Panc1 (cell line): Measurements from ENCODE around the gene NIT2.
"Not testable (repeated sequence)": the region's sequence is repeated elsewhere in the genome, so short reads cannot be mapped to it uniquely, and the experiment has no call there.

Experiments
- POLR2AphosphoS5 ChIP-seq: IDR thresholded peaks from 2 replicates; pipeline ENCODE4 v1.6.1; 2012; ENCODE audit warnings: mild to moderate bottlenecking, low read depth, low read length, moderate library complexity
- TF ChIP-seq, protein P1 (sequence below), 2 experiments: IDR thresholded peaks; 2 replicates each; pipeline ENCODE4 v1.6.1; 2011 to 2012; ENCODE audit warnings: low read depth in 2 of 2, control low read depth in 1 of 2, low read length in 1 of 2, mild to moderate bottlenecking in 1 of 2, moderate library complexity in 1 of 2; ENCODE audit not compliant: insufficient read depth in 1 of 2
- TF ChIP-seq, protein P2 (sequence below): fragments of 450-650 bp; IDR thresholded peaks from 2 replicates; pipeline ENCODE4 v1.5.1; 2017; ENCODE audit warnings: mild to moderate bottlenecking

DNA sequence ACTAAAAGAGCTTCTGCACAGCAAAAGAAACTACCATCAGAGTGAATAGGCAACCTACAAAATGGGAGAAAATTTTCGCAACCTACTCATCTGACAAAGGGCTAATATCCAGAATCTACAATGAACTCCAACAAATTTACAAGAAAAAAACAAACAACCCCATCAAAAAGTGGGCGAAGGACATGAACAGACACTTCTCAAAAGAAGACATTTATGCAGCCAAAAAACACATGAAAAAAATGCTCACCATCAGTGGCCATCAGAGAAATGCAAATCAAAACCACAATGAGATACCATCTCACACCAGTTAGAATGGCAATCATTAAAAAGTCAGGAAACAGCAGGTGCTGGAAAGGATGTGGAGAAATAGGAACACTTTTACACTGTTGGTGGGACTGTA is 17.2 kb downstream of the NIT2 start:
- TF ChIP-seq, protein P1, sequence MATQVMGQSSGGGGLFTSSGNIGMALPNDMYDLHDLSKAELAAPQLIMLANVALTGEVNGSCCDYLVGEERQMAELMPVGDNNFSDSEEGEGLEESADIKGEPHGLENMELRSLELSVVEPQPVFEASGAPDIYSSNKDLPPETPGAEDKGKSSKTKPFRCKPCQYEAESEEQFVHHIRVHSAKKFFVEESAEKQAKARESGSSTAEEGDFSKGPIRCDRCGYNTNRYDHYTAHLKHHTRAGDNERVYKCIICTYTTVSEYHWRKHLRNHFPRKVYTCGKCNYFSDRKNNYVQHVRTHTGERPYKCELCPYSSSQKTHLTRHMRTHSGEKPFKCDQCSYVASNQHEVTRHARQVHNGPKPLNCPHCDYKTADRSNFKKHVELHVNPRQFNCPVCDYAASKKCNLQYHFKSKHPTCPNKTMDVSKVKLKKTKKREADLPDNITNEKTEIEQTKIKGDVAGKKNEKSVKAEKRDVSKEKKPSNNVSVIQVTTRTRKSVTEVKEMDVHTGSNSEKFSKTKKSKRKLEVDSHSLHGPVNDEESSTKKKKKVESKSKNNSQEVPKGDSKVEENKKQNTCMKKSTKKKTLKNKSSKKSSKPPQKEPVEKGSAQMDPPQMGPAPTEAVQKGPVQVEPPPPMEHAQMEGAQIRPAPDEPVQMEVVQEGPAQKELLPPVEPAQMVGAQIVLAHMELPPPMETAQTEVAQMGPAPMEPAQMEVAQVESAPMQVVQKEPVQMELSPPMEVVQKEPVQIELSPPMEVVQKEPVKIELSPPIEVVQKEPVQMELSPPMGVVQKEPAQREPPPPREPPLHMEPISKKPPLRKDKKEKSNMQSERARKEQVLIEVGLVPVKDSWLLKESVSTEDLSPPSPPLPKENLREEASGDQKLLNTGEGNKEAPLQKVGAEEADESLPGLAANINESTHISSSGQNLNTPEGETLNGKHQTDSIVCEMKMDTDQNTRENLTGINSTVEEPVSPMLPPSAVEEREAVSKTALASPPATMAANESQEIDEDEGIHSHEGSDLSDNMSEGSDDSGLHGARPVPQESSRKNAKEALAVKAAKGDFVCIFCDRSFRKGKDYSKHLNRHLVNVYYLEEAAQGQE (IDR thresholded peaks at IDR 0.05; ENCODE audit: insufficient read depth in 1 of 2, low read depth in 2 of 2, low read length in 1 of 2) = not testable (repeated sequence)
- TF ChIP-seq, protein P2, sequence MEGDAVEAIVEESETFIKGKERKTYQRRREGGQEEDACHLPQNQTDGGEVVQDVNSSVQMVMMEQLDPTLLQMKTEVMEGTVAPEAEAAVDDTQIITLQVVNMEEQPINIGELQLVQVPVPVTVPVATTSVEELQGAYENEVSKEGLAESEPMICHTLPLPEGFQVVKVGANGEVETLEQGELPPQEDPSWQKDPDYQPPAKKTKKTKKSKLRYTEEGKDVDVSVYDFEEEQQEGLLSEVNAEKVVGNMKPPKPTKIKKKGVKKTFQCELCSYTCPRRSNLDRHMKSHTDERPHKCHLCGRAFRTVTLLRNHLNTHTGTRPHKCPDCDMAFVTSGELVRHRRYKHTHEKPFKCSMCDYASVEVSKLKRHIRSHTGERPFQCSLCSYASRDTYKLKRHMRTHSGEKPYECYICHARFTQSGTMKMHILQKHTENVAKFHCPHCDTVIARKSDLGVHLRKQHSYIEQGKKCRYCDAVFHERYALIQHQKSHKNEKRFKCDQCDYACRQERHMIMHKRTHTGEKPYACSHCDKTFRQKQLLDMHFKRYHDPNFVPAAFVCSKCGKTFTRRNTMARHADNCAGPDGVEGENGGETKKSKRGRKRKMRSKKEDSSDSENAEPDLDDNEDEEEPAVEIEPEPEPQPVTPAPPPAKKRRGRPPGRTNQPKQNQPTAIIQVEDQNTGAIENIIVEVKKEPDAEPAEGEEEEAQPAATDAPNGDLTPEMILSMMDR = not testable (repeated sequence)
- TF ChIP-seq POLR2AphosphoS5 = not testable (repeated sequence)
